ENCODE results near the gene LMCD1.

DNA sequence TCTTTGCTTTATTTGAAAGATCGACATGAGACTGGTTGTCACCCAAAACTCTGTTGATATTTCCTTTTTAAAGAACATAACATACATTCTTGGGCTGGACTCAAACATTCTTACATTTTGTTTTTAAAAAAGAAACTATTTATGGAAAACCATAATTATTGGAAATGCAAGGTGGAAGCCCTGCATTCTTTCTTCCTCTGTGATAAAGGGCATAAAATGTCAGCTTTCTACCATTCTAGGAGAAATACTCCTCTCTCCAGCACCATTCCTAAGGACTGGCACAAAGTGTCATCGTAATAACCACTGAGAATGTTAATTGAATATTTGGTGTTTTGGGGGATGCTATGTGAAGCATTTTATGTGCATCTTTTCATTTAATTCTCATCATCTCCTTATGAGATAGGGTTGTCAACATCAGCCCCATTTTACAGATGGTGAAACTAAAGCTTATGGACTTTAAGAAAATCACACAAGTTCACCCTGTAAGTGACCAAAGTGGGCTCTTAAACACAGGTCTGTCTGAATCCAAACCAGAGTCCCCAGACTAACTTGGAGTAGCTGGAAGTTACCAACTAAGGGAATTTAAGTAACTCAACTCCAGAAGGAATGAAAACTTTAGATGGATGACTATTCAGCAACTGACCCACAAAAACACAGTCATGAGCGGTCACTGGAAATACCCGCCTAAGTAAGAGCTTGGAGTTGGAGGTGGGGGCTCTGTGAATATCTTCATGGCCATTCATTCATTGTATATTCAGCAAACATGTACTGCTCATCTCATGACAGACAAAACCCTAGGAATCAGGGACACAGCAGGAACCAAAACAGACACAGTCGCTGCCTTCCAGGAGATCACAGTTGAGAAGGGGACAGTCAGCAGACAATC, 45.9 kb upstream of the LMCD1 start:
- TF ChIP-seq, protein P1, sequence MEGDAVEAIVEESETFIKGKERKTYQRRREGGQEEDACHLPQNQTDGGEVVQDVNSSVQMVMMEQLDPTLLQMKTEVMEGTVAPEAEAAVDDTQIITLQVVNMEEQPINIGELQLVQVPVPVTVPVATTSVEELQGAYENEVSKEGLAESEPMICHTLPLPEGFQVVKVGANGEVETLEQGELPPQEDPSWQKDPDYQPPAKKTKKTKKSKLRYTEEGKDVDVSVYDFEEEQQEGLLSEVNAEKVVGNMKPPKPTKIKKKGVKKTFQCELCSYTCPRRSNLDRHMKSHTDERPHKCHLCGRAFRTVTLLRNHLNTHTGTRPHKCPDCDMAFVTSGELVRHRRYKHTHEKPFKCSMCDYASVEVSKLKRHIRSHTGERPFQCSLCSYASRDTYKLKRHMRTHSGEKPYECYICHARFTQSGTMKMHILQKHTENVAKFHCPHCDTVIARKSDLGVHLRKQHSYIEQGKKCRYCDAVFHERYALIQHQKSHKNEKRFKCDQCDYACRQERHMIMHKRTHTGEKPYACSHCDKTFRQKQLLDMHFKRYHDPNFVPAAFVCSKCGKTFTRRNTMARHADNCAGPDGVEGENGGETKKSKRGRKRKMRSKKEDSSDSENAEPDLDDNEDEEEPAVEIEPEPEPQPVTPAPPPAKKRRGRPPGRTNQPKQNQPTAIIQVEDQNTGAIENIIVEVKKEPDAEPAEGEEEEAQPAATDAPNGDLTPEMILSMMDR (IDR thresholded peaks at IDR 0.05; ENCODE audit: borderline replicate concordance, extremely low read depth, low read length, poor library complexity, severe bottlenecking), result no peak
- no peak for TF ChIP-seq EZH2 (IDR thresholded peaks at IDR 0.05; ENCODE audit: borderline replicate concordance, low read depth, low read length, severe bottlenecking)
